HFFc6 (cell line): ENCODE results near the gene NRF1. TPM values are rescaled to one million over a fixed set of nuclear protein-coding genes. Genes with fewer than 3 reads are reported as not detected.
A peak's percentile ranks its signal among the peaks of the same experiment; 100 is the strongest.

Source experiments
- DNase-seq: peaks from one replicate; pipeline ENCODE4 v3.0.0-alpha.2; 2018
- H3K27ac Mint-ChIP-seq: 2 replicates; pipeline ENCODE4 v1.8.0; 2020; ENCODE audit warnings: mild to moderate bottlenecking, mixed read lengths
- H3K27me3 Mint-ChIP-seq: 2 replicates; pipeline ENCODE4 v1.8.0; 2021; ENCODE audit warnings: mild to moderate bottlenecking, moderate library complexity, mixed read lengths; ENCODE audit not compliant: insufficient read depth
- H3K36me3 Mint-ChIP-seq: 2 replicates; pipeline ENCODE4 v1.8.0; 2021; ENCODE audit warnings: low read depth, mixed read lengths
- H3K4me1 Mint-ChIP-seq: 2 replicates; pipeline ENCODE4 v1.8.0; 2020; ENCODE audit warnings: low read depth, mixed read lengths
- H3K4me3 Mint-ChIP-seq: 2 replicates; pipeline ENCODE4 v1.8.0; 2020; ENCODE audit warnings: mild to moderate bottlenecking, moderate library complexity, mixed read lengths
- H3K9me3 Mint-ChIP-seq: 2 replicates; pipeline ENCODE4 v1.8.0; 2020; ENCODE audit warnings: mild to moderate bottlenecking, mixed read lengths
- CTCF ChIP-seq: fragments of 200-600 bp; sonication (generic); IDR thresholded peaks from 2 replicates; pipeline ENCODE4 v1.5.0; 2021; ENCODE audit warnings: antibody characterized with exemption, mild to moderate bottlenecking
- total RNA-seq, 6 experiments: library from RNA; stranded (reverse); fragmentation: NEBNext Ultra II Directional; extraction: Animal tissue kit (Norgen Biotek cat#: 25700); gene quantifications; 2 replicates in 1 of 6; 3 replicates in 5 of 6; pipeline ENCODE4 v1.2.3, GENCODE V29; 2021

The NRF1 gene
- total RNA-seq, 6 experiments from 2014 or later, result 8.8 to 11.8 (median 10.4) TPM

DNA sequence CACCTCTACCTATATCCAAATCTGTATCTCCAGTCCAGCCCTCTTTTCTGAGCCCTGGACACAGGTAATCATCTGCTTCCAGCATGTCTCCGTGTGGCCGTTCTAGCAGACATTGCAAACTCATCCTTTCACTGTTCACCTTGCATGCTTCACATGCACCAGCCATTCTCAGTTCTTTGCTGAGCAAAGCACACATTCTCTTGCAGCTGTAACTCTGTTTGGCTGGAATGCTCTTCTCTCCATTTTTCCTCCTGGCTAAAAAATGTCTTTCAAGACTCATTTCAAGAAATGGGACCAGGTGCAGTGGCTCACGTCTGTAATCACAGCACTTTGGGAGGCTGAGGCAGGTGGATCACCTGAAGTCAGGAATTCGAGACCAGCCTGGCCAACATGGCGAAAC lies 40.3 kb upstream of the NRF1 start:
- Mint-ChIP-seq H3K4me3 (no peak overlapping the region), H3K27ac (no peak overlapping the region), H3K27me3 (no peaks in the 10 kb centered on the region; the same call in none of the 2 replicates), H3K9me3 (peaks cover 13% of the 10 kb centered on the region), H3K4me1 (peaks cover 45% of the 10 kb centered on the region), H3K36me3 (peaks cover 16% of the 10 kb centered on the region)
- DNase-seq, result no peak
- no peak for TF ChIP-seq CTCF

- peaks cover 17% of the 10 kb centered on the region for H3K36me3 Mint-ChIP-seq
- H3K4me1 Mint-ChIP-seq, result peaks cover 45% of the 10 kb centered on the region
- H3K4me3 Mint-ChIP-seq, result no peak overlapping the region
- no peak for DNase-seq
- peaks cover 15% of the 10 kb centered on the region for H3K9me3 Mint-ChIP-seq
- peaks cover 2% of the 10 kb centered on the region; the same call in 1 of the 2 replicates for H3K27me3 Mint-ChIP-seq
- no peak for TF ChIP-seq CTCF
- no peak overlapping the region for H3K27ac Mint-ChIP-seq
Measured at GRCh38 chr7:129572205-129572604, 39.3 kb upstream of the NRF1 start.

- DNase-seq, result peak; percentile 67
- peaks cover 33% of the 10 kb centered on the region for H3K4me1 Mint-ChIP-seq
Measured at GRCh38 chr7:129574487-129574886, 37.0 kb upstream of the NRF1 start.

DNA sequence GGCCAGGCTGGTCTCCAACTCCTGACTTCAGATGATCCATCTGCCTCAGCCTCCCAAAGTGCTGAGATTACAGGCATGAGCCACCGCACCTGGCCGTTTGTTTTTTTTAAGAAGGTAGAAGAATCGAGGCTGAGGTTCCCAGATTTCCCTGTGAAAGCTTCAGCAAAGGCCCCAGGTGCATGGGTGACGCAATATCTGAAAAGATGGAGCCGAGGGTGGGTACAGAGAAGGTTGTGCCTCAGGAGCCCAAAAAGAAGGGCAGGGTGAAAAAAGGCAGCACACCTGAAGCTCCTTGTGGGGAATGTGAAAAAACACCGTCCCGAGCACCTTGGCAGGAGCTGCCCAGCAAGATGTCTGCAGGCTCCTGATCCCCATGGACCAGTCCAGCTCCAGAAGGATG lies 35.8 kb upstream of the NRF1 start:
- TF ChIP-seq CTCF, result no peak
- Mint-ChIP-seq H3K27ac (no peak overlapping the region), H3K27me3 (peaks cover 3% of the 10 kb centered on the region; the same call in 1 of the 2 replicates), H3K4me3 (no peak overlapping the region), H3K9me3 (peaks cover 27% of the 10 kb centered on the region), H3K36me3 (peaks cover 25% of the 10 kb centered on the region), H3K4me1 (peaks cover 21% of the 10 kb centered on the region)
- no peak for DNase-seq

More at GRCh38 chr7:129574487-129574886, 37.0 kb upstream of the NRF1 start:
- peaks cover 2% of the 10 kb centered on the region; the same call in 1 of the 2 replicates for H3K27me3 Mint-ChIP-seq
- peak overlapping the region; percentile 49; the same call in 1 of the 2 replicates for H3K27ac Mint-ChIP-seq
- H3K4me3 Mint-ChIP-seq, result peak overlapping the region; percentile 12; the same call in 1 of the 2 replicates
- peaks cover 25% of the 10 kb centered on the region for H3K36me3 Mint-ChIP-seq
- no peak for TF ChIP-seq CTCF
- peaks cover 27% of the 10 kb centered on the region for H3K9me3 Mint-ChIP-seq

DNA sequence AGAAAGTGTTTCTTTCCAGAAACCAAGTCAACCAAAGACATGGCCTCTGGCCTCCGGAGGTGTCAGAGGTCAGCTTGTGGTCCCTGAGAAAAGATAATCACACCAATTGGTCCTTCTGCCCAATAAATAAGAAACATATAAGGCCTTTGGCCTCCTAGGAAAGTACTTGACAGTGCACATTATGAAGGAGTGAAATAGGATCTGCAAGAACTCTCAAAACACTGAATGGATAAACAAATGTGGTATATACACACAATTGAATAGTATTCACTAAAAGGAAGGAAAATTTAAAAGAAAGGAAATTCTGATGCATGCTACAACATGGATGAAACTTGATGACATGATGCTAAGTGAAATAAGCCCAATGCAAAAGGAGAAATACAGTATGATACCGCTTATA lies 35.4 kb upstream of the NRF1 start:
- Mint-ChIP-seq H3K36me3 (peaks cover 25% of the 10 kb centered on the region), H3K27me3 (peaks cover 5% of the 10 kb centered on the region; the same call in 1 of the 2 replicates), H3K4me3 (no peak overlapping the region), H3K27ac (no peak overlapping the region), H3K9me3 (peaks cover 27% of the 10 kb centered on the region), H3K4me1 (peaks cover 18% of the 10 kb centered on the region)
- no peak for DNase-seq
- no peak for TF ChIP-seq CTCF
